HT-29 (cell line): ENCODE results near the gene FTSJ3. TPM values are rescaled to one million over a fixed set of nuclear protein-coding genes. Genes with fewer than 3 reads are reported as not detected.

ENCODE experiments used
- DNase-seq: peaks from one replicate; pipeline ENCODE4 v3.0.0-alpha.2; 2015; ENCODE audit warnings: low spot score
- total RNA-seq: library from RNA; depleted of rRNA; stranded (reverse); fragments of >200 nt; shearing (Covaris generic); gene quantifications from 2 replicates; pipeline ENCODE4 v1.2.3, GENCODE V29; 2014; rRNA removed

FTSJ3 gene
- total RNA-seq, 1 experiment from 2014 or later, result 41.7 TPM

- DNase-seq, result no peak
Observed at GRCh38 chr17:63792055-63792729, 35.3 kb downstream of the FTSJ3 start.

GRCh38 chr17:63790057-63790456, 37.4 kb downstream of the FTSJ3 start:
- no peak for DNase-seq

- no peak for DNase-seq
Observed at GRCh38 chr17:63786971-63787711, 40.3 kb downstream of the FTSJ3 start.

GRCh38 chr17:63786117-63786516, 41.3 kb downstream of the FTSJ3 start:
- no peak for DNase-seq

GRCh38 chr17:63785556-63785955, 41.9 kb downstream of the FTSJ3 start:
- no peak for DNase-seq

- DNase-seq, result no peak
Observed at GRCh38 chr17:63783522-63783921, 43.9 kb downstream of the FTSJ3 start.

- no peak for DNase-seq
Observed at GRCh38 chr17:63780928-63781327, 46.5 kb downstream of the FTSJ3 start.

- DNase-seq, result peak; percentile 48
Observed at GRCh38 chr17:63780507-63780906, 47.0 kb downstream of the FTSJ3 start.

- peak; percentile 25 for DNase-seq
Observed at GRCh38 chr17:63775420-63775819, 52.0 kb downstream of the FTSJ3 start.

- peak; percentile 36 for DNase-seq
Observed at GRCh38 chr17:63774969-63775265, 52.5 kb downstream of the FTSJ3 start.

- DNase-seq, result peak; percentile 70
Observed at GRCh38 chr17:63774141-63774968, 53.1 kb downstream of the FTSJ3 start, which contains the start of gene DDX42. TSS of gene DDX42 (plus strand) at chr17:63774170. CDS start at chr17:63787050, 12,880 bp downstream.

- DNase-seq, result peak; percentile 99
Observed at GRCh38 chr17:63773272-63774140, 54.0 kb downstream of the FTSJ3 start, which contains the start of gene CCDC47. TSS of gene CCDC47 (minus strand) at chr17:63773597. CDS start at chr17:63766175, 7,422 bp downstream.

GRCh38 chr17:63772801-63773271, 54.6 kb downstream of the FTSJ3 start:
- DNase-seq, result peak; percentile 66

Other genes starting within 250 kb of the FTSJ3 start
- 27.0 and 28.3 TPM in 2 replicates for gene TACO1, start 226.8 kb downstream of the FTSJ3 start, total RNA-seq
- 19.4 and 20.1 TPM in 2 replicates for gene MAP3K3, start 205.2 kb downstream of the FTSJ3 start, total RNA-seq
- gene LIMD2, start 127.5 kb downstream of the FTSJ3 start, total RNA-seq, result 2.2 and 2.8 TPM in 2 replicates
- gene STRADA, start 85.9 kb downstream of the FTSJ3 start, total RNA-seq, result 5.2 and 6.6 TPM in 2 replicates
- 54.3 and 56.8 TPM in 2 replicates for gene CCDC47, start 54.1 kb downstream of the FTSJ3 start, total RNA-seq
- 42.3 and 45.3 TPM in 2 replicates for gene DDX42, start 53.5 kb downstream of the FTSJ3 start, total RNA-seq
- gene PSMC5, start 232 bp downstream of the FTSJ3 start, total RNA-seq, result 56.3 and 65.3 TPM in 2 replicates
- 205 and 206 TPM in 2 replicates for gene SMARCD2, start 15.0 kb upstream of the FTSJ3 start, total RNA-seq
- not detected in 2 replicates for gene CSH2, start 46.0 kb upstream of the FTSJ3 start, total RNA-seq
- gene GH2, start 54.3 kb upstream of the FTSJ3 start, total RNA-seq, result not detected in 2 replicates
- not detected in 2 replicates for gene CSH1, start 68.9 kb upstream of the FTSJ3 start, total RNA-seq
- not detected in 2 replicates for gene CSHL1, start 83.6 kb upstream of the FTSJ3 start, total RNA-seq
- not detected in 2 replicates for gene GH1, start 91.2 kb upstream of the FTSJ3 start, total RNA-seq
- gene CD79B, start 104.7 kb upstream of the FTSJ3 start, total RNA-seq, result not detected in 2 replicates
- not detected in 2 replicates for gene SCN4A, start 145.3 kb upstream of the FTSJ3 start, total RNA-seq
- 0.10 TPM in 1 of 2 replicates, not detected in the other for gene PRR29, start 170.7 kb upstream of the FTSJ3 start, total RNA-seq
- gene ICAM2, start 193.0 kb upstream of the FTSJ3 start, total RNA-seq, result 0.21 and 0.64 TPM in 2 replicates